HG03439 (cell line): ENCODE results near the gene SMURF1.

Experiments used
- ATAC-seq: cut with Tn5 transposase; IDR thresholded peaks from one replicate; pipeline ENCODE4 v1.9.1; 2021; ENCODE audit warnings: mild to moderate bottlenecking, moderate library complexity; ENCODE audit not compliant: unreplicated experiment

The SMURF1 gene

DNA sequence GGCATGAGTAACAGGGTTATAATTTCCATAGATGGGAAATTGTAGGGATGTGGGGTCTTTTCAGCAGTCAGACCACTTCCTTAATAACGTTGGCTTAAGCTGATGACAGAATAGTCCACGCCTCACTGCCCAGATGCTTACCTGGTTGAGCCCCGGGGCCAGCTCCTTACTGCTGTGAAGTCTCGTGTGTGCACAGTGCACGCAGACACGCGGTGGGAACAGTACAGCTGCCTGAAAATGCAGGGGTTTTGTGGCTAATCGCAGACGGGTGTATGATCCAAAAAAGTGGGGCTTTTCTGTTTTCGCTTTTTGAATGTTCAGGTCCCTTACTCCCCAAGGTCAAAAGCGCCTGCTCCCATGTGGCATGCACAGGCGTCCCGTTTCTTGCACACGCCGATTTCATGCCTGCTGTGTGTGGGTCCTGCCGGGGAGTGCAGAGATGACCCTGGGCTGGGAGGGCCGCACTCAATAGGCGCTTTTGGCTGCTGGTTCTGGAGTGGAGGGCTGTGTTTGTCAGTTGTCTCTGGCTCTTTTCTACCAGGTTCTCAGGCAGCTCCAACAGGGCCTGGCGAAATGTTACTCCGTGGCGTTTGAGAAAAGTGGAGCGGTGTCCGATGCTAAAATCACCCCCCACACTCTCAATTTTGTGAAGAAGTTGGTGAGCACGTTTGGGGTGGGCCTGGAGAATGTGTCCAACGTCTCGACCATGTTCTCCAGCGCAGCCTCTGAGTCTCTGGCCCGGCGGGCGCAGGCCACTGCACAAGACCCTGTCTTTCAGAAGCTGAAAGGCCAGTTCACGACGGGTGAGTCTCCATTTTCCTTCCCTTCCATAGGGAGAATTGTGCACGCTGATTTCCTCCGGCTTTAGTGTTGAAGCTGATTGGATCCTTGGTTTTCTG, 149.6 kb downstream of the SMURF1 start:
- ATAC-seq: no peak

DNA sequence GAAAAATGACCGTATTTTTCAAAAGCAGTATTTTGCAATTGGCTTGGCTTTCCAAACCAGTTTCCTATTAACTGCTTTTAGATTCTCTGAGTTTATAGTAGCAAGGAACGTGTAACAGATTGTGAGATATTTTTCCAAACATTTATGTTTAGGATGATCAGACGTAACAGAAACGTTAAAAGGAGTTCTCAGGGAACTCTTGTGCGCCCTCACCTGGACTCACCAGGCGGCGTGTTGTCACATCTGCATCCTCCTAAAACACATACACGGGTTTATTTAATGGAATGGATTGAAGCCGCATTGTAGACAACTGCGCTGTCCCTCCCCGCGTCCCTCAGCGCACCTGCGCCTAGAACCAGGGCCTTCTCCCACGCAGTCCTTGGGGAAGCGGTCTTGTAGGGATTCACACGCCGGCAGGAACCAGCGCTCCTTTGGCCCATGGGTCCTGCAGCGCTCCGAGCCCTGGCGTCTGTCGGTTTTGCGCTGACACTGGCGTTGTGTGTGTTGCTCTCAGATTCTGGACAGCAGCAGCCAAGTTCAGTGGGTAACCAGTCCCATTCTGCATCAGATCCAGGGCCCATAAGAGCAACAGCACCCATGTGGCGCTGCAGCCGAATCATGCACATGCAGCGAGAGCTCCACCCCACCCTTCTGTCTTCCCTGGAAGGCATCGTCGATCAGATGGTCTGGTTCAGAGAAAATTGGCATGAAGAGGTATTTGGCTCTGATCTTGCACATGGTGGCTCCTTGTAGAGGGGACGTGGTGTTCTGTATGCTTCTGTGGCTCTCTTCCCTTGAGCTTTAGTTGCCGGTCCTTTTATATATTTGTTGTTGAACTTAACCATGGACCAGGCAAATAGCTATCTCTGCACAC, 150.6 kb downstream of the SMURF1 start:
- no peak for ATAC-seq

DNA sequence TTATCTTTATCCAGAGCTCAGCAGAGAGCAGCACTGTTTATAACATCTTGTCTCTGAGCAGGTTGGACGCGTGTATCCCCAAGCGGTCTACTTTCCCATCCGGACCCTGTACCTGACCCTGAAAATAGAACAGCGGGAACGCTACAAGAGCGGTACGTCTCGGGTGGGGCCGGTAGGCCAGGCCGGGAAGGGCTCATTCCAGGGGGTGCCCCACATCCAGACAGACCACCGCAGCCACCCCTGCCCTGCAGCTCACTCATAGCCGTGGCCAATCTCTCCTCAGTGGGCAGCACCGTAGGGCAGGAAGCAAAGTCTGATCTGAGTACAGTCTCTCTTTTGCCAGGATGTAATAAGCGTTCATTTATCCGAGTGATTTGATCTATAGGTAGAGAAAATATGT, 151.8 kb downstream of the SMURF1 start:
- no peak for ATAC-seq

DNA sequence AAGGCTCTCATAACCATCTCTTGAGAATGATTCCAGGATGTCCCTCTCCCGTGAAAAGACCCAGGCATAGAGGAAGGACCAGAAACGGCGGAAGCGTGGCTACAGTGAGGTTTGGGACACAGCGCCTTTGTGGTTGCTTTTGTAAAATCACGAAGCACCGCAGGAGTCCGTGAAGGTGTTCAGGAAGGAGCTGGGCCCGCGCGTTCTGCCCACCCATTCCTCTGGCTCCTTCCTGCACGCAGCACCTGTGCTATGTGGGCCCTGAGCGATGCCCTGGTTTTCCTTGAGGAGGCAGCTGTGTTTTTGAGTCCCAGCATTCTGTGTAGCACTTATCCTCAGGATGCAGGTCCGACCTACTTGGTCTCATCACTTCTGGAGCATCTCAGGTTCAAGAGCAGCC, 152.8 kb downstream of the SMURF1 start:
- ATAC-seq: no peak

DNA sequence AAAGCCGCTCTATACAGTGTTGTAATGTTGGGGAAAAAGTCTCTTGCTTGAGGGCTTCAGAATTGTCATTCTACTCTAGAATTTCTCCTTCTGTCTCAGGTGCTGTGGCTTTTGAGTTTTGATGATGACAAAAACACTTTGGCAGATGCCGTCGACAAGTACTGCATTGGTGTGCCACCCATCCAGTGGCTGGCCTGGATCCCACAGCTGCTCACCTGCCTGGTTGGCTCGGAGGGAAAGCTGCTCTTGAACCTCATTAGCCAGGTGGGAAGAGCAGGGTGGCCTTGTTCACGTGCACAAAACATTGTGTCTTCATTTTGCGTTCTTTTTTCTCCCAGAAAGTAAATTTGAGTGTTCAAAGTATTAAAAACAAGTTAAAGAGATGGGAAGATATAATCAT, 153.6 kb downstream of the SMURF1 start:
- ATAC-seq: no peak

DNA sequence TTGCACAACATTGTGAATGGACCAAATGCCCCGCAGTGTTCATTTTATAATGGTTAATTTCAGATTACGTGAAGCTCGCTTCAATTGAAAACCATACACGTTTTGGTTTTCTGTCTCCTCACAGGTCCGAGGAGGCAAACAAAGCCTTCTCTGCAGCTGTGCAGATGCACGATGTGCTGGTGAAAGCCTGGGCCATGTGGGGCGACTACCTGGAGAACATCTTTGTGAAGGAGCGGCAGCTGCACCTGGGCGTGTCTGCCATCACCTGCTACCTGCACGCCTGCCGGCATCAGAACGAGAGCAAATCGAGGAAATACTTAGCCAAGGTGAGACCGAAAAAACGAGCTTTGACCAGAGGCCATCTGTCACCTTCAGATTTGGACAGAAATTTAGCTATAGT, 155.3 kb downstream of the SMURF1 start:
- ATAC-seq: no peak

DNA sequence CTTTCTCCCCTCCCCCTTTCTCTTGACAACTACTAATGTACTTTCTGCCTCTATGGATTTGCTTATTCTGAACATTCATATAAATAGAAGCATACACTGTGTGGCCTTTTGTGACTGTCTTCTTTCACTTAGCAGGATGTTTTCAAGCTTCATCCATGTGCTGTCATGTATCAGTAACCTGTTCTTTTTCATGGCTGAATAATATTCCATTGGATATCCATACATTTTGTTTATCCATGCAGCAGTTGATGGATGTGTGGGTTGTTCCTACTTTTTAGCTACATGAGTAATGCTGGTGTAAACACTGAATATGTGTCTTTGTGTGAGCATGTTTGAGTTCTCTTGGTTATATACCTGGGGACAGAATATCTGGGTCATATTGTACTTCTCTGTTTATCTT, 158.0 kb downstream of the SMURF1 start:
- no peak for ATAC-seq

DNA sequence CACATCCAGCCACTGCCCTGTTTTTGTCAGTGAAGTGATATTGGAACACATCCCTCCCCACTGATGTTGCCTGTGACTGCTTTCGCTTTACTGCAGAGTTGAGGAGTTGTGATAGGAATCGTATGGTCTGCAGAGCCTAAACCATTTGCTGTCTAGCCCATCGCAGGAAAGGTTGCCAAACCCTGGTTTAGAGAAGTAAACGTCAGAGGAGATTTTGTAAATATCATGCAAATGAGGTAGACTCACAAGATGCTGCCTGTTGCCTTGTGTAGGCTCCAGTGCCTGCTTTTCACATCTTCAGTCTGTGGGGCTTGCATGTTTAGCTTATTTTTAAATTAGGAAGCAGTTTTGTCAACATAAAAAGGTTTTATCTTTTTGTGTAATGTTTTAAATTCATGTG, 158.5 kb downstream of the SMURF1 start:
- no peak for ATAC-seq

DNA sequence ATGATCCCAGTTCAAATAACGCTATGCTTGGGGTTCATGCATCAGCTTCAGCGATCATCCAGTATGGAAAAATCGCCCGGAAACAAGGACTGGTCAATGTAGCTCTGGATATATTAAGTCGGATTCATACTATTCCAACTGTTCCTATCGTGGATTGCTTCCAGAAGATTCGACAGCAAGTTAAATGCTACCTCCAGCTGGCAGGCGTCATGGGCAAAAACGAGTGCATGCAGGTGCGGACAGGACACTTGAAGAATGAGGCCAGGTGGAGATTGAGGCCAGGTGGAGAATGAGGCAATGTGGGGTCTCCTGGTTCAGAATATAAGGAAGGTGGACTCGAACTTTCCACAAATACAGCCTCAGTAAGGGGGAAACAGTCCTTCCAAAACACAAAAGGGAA, 159.8 kb downstream of the SMURF1 start:
- ATAC-seq: no peak

DNA sequence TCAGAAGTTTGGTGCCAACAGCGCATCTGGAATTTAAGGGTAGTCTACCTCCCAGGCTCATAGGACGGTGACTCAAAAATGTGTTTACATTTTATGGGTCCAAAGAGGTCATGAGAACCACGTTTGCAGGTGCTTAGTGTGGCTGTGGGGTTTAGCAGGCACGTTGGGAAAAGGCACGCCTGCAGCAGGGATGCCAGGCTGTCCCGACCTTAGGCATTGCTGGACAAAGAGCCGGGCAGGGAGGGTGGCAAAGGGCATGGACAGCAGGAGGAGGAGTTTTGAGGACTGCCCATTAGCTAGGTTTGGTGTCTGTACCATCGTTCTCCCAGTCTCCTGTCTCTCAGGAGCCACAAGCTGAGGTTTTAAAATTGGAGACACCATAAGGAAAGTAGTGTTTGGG, 161.2 kb downstream of the SMURF1 start:
- ATAC-seq: no peak

DNA sequence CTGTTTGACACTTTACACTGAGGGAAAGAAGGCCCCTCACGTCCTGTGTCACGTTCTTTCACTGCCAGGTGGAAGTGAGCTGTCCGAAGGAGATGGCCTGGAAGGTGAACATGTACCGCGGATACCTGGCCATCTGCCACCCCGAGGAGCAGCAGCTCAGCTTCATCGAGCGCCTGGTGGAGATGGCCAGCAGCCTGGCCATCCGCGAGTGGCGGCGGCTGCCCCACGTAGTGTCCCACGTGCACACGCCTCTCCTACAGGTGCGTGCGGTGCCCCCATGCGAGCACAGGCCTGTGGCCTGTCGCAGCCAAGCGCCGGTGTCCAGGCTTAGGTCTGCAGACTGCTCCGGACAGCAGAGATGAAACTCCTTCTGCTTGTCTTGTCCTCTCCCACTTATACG, 162.2 kb downstream of the SMURF1 start:
- ATAC-seq: no peak

DNA sequence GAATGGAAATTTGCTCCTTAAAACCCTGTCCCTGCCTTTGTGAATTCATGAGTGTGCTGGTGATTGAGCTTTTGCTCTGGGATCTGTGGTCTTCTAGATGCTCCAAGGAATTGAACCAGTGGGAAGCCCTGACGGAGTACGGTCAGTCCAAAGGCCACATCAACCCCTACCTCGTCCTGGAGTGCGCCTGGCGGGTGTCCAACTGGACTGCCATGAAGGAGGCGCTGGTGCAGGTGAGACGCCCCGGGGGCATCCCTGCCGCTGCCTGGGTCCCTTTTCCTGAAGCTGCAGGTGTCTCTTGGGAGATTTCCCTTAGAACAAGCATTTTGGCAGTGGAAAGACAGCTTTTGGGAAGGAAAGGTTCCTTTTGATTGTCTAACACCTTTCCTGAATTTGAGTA, 165.2 kb downstream of the SMURF1 start:
- no peak for ATAC-seq
